SHP77 (cell line): ENCODE data around the gene OPCML.

Experiments
- DNase-seq, 2 experiments: peaks; one replicate each; lab custom pipeline; 2025; lab: John Stamatoyannopoulos, UW

Gene OPCML

GRCh38 chr11:133531971-133532651 lies at the start of gene OPCML:
TSS of gene OPCML (minus strand) at chr11:133532501.
- no peak for DNase-seq

DNA sequence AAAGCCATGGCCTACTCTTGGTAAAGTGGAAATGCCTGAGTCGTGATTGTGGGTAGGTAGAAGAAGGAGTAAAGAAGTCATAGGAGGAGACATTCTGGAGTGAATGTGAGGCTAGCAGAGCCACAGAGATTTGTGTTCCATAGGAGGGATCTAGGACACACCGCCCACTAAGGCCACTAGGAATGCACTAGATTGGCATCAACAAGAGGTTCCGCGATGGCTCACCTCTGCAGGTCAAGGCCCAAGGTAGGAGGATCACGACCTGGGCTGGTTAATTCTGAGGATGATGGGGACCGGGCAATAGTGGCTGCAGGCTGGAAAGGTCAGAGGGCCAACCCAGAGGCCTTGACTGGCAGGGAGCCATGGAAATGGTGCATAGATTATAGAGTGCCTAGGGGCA lies 48.8 kb upstream of the OPCML start:
- no peak for DNase-seq

DNA sequence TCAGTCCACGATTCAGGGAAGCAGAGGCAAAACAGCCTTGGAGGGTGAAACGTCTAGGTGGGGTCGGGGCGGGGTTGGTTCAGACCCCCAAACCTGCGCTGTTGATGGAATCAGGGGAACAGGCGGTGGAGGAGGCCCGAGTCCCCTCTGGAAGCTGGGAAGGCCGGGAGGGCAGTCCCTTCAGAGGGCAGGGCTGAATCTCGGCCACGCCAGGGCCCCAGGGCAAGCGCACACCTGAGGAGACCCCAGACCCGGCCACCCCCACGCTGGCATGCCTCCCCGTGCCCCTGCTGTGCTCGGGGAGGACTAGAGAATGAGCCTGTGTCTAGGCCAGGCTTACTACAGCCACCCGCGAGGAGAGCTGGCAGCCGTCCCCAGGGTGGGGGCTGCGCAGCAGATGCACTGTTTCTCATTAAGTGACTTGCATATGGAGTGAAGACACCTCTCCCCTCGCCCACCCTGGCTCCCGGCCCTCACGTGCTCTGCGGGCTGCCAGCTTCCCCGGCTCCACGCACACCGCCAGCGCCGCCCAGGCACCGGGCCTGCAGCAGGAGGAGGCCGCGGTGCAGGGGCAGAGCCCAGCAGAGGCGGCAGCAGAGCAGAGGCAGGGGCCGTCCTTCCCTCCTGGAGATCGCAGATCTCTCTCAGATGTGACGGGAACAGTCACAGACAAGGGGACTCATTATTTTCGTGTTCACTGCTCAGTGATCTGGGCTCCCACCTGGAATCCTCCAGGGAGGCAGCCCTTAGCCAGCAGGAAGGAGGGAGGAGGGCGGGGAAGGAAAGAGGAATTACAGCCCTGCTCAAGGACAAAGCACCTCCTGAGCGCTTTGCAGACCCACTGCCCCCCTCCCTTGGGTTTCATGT lies 47.1 kb upstream of the OPCML start:
- no peak for DNase-seq

GRCh38 chr11:133577403-133577802 lies 45.1 kb upstream of the OPCML start:
- DNase-seq, result no peak

DNA sequence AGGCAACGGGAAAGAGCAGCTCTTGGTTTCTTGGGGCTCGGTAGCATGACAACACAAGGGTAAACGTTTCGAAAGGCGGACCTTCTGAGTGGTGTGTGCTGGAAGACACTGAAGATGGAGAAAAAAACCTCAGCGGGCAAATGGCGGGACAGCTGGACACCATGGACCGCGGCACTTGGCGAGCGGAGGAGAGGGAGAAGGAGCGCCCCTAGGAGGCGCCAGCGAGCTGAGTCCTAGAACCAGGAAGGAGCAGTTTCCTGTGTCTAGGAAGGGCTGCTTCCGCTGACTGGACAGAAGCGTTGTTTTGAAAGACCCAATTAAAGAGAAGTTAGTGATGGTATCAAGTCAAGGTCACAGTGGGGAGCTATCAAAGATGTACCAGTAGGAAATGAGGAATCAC lies 44.0 kb upstream of the OPCML start:
- no peak for DNase-seq

- DNase-seq, result no peak
Measured at GRCh38 chr11:133573081-133573480, 40.8 kb upstream of the OPCML start.

- no peak for DNase-seq
Measured at GRCh38 chr11:133570376-133570775, 38.1 kb upstream of the OPCML start.

DNA sequence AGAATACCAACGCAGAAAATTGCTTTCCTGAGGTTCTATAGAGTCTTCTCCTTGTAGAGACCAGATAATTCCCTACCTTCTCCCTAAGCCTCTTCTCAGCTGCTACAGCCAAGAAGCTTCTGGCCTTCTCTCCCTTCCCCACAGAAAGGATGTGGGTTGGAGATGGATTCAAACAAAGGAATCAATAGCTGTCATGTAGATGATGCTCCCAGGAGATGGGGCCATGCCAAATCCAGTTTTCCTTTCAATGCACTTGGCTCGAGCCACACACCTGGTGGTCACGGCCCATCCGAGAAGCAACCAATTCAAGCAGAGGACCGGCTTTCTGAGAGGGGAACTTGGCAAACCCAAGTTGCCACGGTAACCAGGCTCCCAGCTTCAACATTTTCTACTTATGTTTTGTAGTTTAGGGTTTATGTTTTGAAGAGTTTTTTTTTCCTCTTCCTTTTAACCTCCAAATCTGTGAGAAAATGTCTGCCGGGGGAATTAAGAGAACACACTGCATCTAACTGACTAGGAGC lies 31.3 kb upstream of the OPCML start:
- DNase-seq, result no peak

GRCh38 chr11:133560472-133560855 lies 28.2 kb upstream of the OPCML start:
- no peak for DNase-seq

GRCh38 chr11:133559833-133560471 lies 27.7 kb upstream of the OPCML start:
- no peak for DNase-seq

GRCh38 chr11:133559382-133559781 lies 27.1 kb upstream of the OPCML start:
- DNase-seq, result no peak

- no peak for DNase-seq
Measured at GRCh38 chr11:133555034-133555433, 22.7 kb upstream of the OPCML start.

DNA sequence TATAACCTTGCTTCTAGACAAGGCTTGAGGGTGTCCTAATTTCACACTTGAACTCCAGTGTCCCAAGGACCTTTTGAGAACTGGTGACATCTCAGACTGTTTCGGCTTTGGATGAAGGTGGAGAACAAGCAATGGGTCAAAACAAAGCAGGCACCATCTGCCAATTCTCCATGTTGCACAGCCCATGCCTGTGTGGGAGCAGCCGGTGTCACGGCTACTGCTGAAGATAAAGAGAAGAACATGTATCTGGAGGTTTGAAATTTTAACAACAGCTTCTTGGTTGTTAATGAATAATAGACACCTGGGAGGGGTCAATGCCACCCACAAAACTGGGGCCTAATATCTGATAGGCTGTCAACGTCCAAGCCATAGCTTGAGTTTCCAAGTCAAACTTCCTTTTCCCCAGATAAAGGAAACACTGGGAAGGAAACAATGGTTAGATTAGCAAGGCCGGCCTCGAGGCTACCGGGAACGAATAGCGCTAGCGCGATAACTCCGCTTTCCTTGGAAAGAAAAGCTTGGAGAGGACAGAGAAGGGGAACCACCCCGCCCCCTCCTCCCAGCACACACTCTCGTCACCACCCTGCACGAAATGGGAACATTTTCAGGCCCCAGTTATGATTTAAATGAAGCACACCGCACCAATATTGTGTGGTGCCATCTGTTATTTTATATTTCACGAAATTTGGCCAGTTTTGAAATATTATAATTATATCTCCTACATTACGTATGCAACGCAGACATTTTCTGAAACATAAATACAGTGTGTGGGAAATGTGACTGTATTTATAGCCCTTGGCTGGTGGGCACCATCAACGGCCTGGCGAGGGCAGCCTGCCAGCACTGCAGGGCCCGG lies 21.8 kb upstream of the OPCML start:
- no peak for DNase-seq

GRCh38 chr11:133552938-133553337 lies 20.6 kb upstream of the OPCML start:
- no peak for DNase-seq

- DNase-seq, result no peak
Measured at GRCh38 chr11:133551064-133551463, 18.8 kb upstream of the OPCML start.

- DNase-seq, result no peak
Measured at GRCh38 chr11:133549826-133550225, 17.5 kb upstream of the OPCML start.

- no peak for DNase-seq
Measured at GRCh38 chr11:133548641-133549040, 16.3 kb upstream of the OPCML start.

DNA sequence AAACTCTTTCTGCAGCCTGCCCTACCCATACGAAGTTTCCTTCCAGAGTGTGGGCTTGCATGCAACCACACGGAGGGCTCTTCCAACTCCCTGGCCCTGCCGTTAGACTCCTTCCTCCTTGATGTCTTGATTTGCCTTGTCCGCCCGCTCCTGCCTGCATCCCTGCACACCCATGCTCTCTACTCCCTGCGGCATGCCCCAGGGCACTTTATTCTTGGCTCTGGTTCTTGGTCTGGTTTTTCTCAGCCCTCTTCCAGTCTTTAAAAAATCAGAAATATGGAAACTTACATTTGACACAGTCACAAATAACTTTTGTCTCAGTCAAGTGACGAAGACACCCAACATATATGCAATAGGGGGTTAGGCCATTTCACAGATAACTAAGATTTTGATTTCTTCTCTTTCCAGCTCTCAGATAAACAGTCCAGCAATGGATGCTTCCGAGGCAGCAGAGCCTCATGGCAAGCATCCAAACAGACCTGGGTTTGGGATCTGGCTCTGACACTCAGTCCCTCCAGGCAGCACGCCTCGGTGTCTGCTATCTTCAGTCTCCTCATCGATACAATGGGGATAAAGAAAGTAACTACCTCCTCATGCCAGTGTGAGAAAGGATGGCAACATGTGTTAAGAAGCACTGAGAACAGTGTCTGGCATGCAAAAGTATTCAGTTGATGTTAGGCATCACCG lies 15.7 kb upstream of the OPCML start:
- DNase-seq, result no peak

- no peak for DNase-seq
Measured at GRCh38 chr11:133545199-133545803, 13.0 kb upstream of the OPCML start.

GRCh38 chr11:133541720-133542095 lies 9.4 kb upstream of the OPCML start:
- no peak for DNase-seq
